Testis (tissue), 3 donors: ENCODE measurements around the gene TGFBRAP1. TPM values are rescaled to one million over a fixed set of nuclear protein-coding genes. Genes with fewer than 3 reads are reported as not detected.

Source experiments
- DNase-seq: peaks from one replicate; pipeline ENCODE4 v3.0.0-alpha.2; 2019
- H3K27ac ChIP-seq, 2 donors: fragments of 200-600 bp; sonication (generic); one replicate each; pipeline ENCODE4 v1.5.1; 2019
- H3K27me3 ChIP-seq: fragments of 200-600 bp; sonication (generic); one replicate; pipeline ENCODE4 v1.5.1; 2019
- H3K36me3 ChIP-seq: fragments of 200-600 bp; sonication (generic); one replicate; pipeline ENCODE4 v1.5.1; 2017; ENCODE audit warnings: low read depth; ENCODE audit errors: missing control alignments
- H3K4me1 ChIP-seq: fragments of 200-600 bp; sonication (generic); one replicate; pipeline ENCODE4 v1.5.1; 2019
- H3K4me3 ChIP-seq, 2 donors: fragments of 200-600 bp; sonication (generic); one replicate each; pipeline ENCODE4 v1.5.1; 2017 to 2019
- H3K9me3 ChIP-seq: fragments of 200-600 bp; sonication (generic); one replicate; pipeline ENCODE4 v1.5.1; 2017
- POLR2A ChIP-seq: fragments of 450-650 bp; IDR thresholded peaks from one replicate; pipeline ENCODE4 v1.6.1; 2017; ENCODE audit warnings: antibody characterized with exemption, mild to moderate bottlenecking, moderate library complexity
- WGBS, 2 donors: methylation state at CpG; one replicate each; pipeline ENCODE4 v1.1.5; 2018; 5-methylcytosine and 5-hydroxymethylcytosine counted together
- intact Hi-C: fragments of 100-400 bp; cut with DNase I; formaldehyde crosslinking; loops from one replicate; pipeline ENCODE4 v1.15.1; 2023; ENCODE audit warnings: low total_unique reads
- polyA plus RNA-seq: library from polyadenylated mRNA; stranded (reverse); fragments of 350-450 nt; fragmentation: Illumina TruSeq; extraction: RNeasy Lipid Tissue Mini Kit (QIAGEN cat#74804); gene quantifications from one replicate; pipeline ENCODE4 v1.2.3, GENCODE V29; 2014; ENCODE audit warnings: low read depth, low replicate concordance; ENCODE audit not compliant: insufficient read depth
- total RNA-seq, 2 donors: library from RNA; depleted of rRNA; stranded (reverse); fragments of >200 nt; gene quantifications; one replicate each; pipeline ENCODE4 v1.2.3, GENCODE V29; 2016
- TF ChIP-seq, protein P1 (sequence below), 3 experiments: fragments of 450-650 bp in 2 of 3; fragments of 200-600 bp in 1 of 3; sonication (generic) in 1 of 3; IDR thresholded peaks; one replicate each; pipeline ENCODE4 v1.5.1; 2016 to 2019; ENCODE audit warnings: antibody characterized with exemption in 3 of 3, mild to moderate bottlenecking in 2 of 3, moderate library complexity in 1 of 3

TGFBRAP1 gene
- total and polyA plus RNA-seq, 3 donors from 2014 or later, result 7.3 to 16.3 (median 10.8) TPM

DNA sequence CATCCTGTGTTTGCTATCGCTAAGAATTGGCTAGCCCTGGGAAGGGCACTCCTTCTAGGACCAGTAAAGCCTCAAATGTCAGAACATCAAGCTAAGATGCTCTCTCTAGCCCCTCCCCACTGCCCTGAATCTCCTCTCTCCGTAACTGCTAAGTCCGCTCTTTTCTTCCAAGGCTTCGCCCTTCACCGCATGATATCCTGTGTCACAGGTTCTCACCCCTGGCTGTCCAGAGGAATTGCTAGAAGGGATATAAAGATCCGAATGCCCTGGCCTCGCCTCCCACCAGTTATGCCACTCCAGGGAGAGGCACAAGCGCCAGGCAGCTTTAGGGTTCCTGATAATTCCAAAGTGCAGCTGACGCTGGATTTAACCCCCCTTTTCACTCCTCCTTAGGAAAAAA lies 105.1 kb downstream of the TGFBRAP1 start:
- no peak overlapping the region for H3K27ac ChIP-seq
- intact Hi-C loops, result no loop called here
- no peak for TF ChIP-seq POLR2A
- TF ChIP-seq, protein P1, sequence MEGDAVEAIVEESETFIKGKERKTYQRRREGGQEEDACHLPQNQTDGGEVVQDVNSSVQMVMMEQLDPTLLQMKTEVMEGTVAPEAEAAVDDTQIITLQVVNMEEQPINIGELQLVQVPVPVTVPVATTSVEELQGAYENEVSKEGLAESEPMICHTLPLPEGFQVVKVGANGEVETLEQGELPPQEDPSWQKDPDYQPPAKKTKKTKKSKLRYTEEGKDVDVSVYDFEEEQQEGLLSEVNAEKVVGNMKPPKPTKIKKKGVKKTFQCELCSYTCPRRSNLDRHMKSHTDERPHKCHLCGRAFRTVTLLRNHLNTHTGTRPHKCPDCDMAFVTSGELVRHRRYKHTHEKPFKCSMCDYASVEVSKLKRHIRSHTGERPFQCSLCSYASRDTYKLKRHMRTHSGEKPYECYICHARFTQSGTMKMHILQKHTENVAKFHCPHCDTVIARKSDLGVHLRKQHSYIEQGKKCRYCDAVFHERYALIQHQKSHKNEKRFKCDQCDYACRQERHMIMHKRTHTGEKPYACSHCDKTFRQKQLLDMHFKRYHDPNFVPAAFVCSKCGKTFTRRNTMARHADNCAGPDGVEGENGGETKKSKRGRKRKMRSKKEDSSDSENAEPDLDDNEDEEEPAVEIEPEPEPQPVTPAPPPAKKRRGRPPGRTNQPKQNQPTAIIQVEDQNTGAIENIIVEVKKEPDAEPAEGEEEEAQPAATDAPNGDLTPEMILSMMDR (IDR thresholded peaks at IDR 0.05), result no peak

DNA sequence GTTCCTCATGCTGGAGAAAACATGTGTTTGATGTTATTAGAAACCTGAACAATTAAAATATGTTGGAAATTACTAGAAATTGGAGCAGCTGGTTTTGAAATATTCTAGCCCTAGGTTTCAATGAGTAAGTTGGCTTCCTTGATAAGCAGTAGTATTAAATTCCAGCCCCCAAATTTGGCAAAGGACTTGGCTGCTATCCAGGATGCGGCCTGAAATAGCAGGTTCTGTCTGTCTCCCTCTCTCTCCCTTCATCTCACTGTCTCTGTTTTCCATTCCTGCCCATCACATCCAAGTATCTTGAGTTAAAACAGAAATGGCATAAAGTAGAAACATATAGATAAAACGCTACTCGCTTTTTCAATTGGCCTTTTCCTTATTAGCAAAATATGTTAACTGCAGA lies 108.9 kb downstream of the TGFBRAP1 start:
- no peaks in the 10 kb centered on the region for H3K27me3 ChIP-seq
- TF ChIP-seq, protein P1 (IDR thresholded peaks at IDR 0.05), result no peak
- TF ChIP-seq POLR2A, result no peak
- H3K36me3 ChIP-seq, result no peaks in the 10 kb centered on the region
- intact Hi-C loops, result no loop called here
- no peak overlapping the region for H3K27ac ChIP-seq
- no peak overlapping the region for H3K4me3 ChIP-seq
- no peaks in the 10 kb centered on the region for H3K4me1 ChIP-seq
- 75 to 76% methylated on average over 3 of the region's 3 CpGs for WGBS, 2 donors
- no peak for DNase-seq
- H3K9me3 ChIP-seq, result no peaks in the 10 kb centered on the region

More for the DNA sequence above, 105.1 kb downstream of the TGFBRAP1 start:
- H3K4me1 ChIP-seq, result no peaks in the 10 kb centered on the region
- no peaks in the 10 kb centered on the region for H3K27me3 ChIP-seq
- DNase-seq, result no peak
- no peak overlapping the region for H3K4me3 ChIP-seq
- H3K36me3 ChIP-seq, result no peaks in the 10 kb centered on the region
- WGBS, 2 donors, result 49 to 58% methylated on average over 9 of the region's 9 CpGs
- no peaks in the 10 kb centered on the region for H3K9me3 ChIP-seq

DNA sequence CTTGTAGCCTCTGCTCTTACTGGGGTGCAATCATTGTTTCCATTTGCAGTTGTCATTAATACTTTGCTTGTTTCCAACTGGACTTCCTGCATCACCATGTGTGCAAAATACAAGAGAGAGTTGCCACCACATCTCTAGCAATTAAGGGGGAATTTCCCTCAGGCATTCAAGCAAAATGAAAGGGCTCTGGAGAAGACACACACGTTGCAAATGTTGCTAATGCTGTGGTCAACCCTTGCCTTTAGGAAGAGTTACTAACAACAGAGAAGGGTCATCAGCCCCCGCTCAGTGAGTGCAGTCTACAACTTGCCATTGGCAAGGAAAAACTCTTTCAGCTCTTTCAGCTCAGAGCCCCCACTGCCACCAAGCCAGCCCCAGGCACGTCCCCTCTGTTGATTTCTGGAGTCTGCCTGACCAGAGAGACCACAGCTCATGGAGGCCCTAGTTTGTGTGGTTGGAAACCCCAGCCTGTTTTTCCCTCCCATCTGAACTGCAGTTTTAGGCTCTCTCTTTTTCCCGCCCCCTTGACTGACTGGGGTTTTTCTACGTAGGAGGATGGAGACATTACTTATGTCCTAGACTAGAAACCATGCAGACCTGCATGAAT lies 113.8 kb downstream of the TGFBRAP1 start:
- 66 to 70% methylated on average over 5 of the region's 5 CpGs for WGBS, 2 donors
- H3K27ac ChIP-seq, result no peak overlapping the region

More for the DNA sequence above, 113.8 kb downstream of the TGFBRAP1 start:
- H3K9me3 ChIP-seq, result no peaks in the 10 kb centered on the region
- H3K27me3 ChIP-seq, result no peaks in the 10 kb centered on the region
- no peak for TF ChIP-seq POLR2A
- TF ChIP-seq, protein P1 (IDR thresholded peaks at IDR 0.05), result no peak
- no peak overlapping the region for H3K4me3 ChIP-seq
- no peaks in the 10 kb centered on the region for H3K36me3 ChIP-seq
- DNase-seq, result no peak
- intact Hi-C loops, result no loop called here
- H3K4me1 ChIP-seq, result no peaks in the 10 kb centered on the region

Other genes starting within 250 kb of the TGFBRAP1 start
- gene GPR45, start 88.0 kb downstream of the TGFBRAP1 start, total RNA-seq, result under 1 TPM in 1 of 2 donors, not detected in 1; 0.68 TPM
- gene GPR45, start 88.0 kb downstream of the TGFBRAP1 start, polyA plus RNA-seq, result 0.74 TPM
- 10 to 100 TPM; 32.6 to 35.4 TPM for gene C2orf49, start 7.8 kb upstream of the TGFBRAP1 start, total RNA-seq
- gene C2orf49, start 7.8 kb upstream of the TGFBRAP1 start, polyA plus RNA-seq, result 28.5 TPM
- gene FHL2, start 69.3 kb upstream of the TGFBRAP1 start, total RNA-seq, result 100 to 1,000 TPM in 1 of 2 donors, 10 to 100 TPM in 1; 76.9 to 154 TPM
- gene FHL2, start 69.3 kb upstream of the TGFBRAP1 start, polyA plus RNA-seq, result 99.3 TPM